GM21786 (cell line): ENCODE data around the gene ARSG.

Source experiments
- ATAC-seq: cut with Tn5 transposase; IDR thresholded peaks from one replicate; pipeline ENCODE4 v1.9.1; 2021; ENCODE audit not compliant: unreplicated experiment

The ARSG gene

DNA sequence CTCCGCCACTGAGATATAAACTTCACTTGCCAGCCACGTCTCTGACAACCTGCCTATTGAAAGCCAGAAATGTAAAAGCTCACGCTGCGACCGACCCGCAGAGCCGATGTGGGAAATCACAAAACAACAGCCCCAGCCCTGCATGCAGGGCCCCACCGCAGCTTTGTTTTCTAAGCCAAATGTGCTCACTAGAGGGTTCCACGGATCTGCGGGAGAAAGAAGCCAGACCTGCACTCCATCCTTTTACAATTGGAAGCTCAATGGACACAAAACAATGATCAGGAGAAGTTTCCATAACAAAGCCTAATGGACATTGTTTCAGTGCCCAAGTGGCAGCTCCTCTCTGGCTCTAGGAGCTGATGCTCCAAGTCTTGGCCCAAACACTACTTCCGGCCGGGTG lies 132.9 kb downstream of the ARSG start:
- no peak for ATAC-seq

DNA sequence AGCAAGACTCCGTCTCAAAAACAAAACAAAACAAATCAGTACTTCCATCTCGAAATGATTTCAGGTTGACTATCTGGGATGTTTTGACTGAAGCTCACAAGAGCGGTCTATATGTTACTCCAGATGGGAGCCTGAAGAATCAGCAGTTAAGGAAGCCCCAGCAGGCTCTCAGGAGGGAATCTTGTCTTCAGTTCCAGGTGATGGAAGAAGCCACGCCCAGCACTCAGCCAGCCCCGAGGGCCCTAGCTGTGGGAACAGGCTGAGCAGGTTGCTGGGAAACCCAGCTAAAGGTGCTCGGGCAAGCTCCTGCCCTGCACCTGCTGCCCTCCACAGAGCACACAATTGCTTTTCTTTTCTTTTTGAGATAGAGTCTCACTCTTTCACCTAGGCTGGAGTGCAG lies 133.6 kb downstream of the ARSG start:
- ATAC-seq = no peak

DNA sequence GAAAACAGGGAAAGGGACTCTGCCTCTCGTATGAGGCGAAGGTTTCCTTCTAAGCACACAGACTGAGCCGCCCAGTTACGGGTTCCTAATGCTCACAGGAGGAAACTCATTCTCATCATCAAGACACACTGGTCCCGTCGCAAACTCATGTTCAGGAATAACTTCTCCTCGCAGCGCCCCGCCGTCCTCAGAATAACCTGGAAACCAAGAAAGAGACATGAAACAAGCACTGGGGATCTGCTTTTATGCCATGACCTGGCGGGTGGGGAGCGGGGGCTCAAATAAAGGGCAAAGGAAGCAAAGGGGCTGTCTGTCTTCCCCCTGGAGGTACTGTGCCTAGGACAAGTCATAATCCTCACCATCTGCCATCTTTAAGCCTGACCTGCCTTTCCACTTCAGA lies 134.7 kb downstream of the ARSG start:
- no peak for ATAC-seq

DNA sequence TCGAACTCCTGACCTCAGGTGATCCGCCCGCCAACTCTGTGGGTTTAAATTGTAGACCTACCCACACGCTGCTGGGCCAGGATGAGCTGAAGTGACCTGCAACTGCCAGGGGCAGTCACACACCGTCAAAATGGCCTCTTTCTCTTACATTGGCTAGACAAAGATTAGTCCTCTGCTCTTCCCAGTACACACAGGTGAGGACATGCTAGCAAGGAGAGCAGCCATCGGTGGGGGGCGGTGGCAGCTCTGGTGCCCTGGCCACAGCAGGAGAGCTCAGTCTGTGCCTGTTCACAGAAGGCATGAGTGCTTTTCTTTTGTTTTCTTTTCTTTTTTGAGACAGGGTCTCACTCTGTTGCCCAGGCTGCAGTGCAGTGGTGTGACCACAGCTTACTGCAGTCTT lies 136.3 kb downstream of the ARSG start:
- ATAC-seq = no peak

DNA sequence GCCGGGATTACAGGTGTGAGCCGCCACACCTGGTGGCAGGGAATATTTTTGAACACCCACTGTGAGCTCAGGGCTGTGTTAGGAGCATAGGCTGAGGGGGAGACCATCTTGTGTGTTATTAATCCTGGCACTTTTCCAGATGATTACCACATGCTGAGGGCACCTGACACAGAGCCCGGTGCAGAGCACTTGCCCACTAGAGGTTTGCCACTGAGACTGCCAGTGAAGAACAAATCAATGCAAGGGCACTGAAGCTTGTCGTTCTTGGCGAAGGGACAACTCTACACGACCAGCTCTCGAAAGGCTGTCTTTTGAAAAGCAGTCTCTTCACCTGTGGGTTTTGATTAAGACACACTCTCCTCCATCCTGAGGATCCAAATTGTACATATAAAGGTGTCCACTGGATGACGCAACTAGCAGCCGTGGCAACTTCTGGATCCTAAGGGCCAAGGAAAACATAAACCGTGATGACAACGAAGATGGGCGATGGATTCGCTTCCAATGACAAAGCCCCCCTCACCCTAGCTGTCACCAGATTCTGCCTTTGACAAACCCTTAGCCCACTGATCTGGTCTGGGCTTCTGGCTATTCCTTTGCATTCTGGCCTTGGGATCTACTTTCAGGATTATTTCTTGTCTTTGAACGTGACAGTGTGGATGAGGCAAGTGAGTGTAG lies 137.3 kb downstream of the ARSG start:
- no peak for ATAC-seq

DNA sequence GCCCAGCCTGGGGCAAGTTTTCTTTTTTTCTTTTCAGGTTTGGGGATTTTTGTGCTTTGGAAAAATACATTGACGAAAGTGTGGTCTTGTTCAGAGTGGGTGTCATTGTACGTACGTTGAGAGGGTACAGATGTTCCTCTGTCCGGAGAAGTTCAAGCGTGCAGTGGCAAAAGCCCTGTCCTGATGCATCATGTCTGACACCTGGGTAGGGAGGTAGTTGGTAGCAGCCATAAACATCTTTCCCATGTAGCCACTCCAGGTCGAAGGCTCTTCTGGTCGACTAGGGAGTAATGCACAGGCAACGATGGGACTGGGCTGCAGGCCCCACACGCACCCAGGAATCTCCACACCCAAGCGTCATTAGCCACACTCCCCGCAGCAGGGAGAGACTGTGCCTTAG lies 138.6 kb downstream of the ARSG start:
- ATAC-seq = no peak

DNA sequence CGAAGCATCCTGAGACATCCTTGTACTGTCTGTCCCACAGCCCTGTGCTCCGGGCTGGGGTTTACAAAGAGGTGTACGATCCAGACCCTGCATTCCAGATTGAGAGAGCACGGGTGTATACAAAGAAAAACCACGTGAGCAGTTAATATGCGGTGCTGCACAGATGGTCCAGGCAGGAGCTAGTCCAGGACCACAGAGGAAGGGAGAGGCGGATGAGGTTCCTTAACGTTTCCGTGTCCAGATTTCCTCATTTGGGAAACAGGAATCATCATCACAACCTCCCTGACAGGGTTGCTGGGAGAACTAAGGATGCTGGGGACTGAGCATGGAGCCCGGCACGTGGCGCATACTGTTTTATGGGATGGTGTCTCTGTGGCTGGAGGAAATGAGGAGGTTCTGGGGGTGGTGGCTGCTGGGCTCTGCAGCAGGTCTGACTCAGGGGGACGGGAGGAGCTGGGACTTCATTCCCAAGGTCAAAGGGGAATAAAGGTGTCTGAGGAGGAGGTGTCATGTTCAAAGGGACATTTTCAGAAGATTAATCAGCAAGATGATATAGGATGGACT lies 139.8 kb downstream of the ARSG start:
- ATAC-seq = no peak

DNA sequence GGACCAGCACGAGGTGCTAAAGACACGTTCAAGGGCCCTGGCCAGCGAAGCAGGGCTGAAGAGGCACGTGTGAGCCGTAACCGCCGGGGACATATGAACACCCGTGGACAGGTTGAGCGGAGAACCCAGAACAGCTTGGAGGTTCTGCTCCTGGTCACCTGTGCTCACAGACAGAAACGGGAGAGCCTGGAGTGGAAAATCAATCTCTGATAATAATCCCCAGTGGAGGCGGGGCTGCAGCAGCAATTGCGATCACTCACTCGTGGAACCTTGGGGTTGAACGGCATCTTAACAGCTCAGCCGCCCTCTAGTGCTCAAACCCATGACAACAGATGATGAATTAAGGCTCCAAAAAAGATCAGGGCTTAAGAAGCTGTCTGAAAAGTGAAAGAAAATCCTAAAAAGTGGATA lies 140.4 kb downstream of the ARSG start:
- no peak for ATAC-seq

DNA sequence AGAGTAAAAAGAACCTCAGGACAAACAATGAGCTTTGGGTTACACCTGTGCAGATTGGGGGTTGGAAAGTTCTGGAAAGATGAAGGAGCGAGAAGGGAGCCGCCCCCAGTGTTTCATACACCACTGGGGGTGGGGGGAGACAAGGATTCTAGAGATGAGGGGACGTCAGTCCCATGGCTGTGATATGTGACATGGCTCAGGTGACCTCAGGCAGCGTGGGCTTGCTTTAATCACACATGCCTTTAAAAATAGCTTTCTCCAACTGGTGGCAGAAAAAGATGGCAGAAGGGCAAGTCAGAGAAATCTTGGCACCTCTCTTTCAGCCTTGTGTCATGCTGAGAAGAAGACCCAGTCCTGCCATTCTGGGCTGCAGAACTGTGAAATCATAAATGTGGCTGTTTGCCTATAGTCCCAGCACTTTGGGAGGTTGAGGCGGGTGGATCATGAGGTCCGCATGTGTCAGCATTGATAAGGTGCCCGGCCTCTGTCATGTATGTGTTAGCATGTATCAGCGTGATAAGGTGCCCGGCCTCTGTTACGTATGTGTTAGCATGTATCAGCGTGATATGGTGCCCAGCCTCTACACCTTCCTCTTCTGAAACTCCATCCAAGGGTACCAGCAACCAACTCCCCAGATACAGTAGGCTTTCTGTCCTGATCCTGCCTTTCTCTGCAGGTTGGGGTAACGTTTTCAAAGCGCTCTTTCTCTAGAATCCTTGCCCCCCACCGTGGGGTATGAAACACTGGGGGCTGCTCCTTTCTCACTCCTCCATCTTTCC lies 141.0 kb downstream of the ARSG start:
- ATAC-seq = no peak

DNA sequence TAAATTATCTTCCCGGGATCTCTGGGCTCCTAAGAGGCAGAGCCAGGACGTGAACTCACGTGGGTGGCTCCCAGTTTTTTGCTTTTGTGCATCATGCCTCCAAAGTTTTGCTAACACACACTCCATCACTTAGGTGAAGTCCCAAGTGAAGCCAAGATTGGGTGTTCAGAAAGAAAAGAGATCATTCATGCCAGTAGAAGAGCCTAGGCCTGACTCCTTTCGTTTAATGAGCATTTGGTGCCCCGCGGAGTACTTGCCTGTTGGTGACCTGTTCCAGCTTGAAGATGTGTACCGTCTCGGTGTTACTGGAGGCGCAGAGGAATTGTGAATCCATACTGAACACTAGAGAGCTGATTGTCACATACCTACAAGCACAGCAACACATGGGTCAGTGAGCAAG lies 141.9 kb downstream of the ARSG start:
- no peak for ATAC-seq

DNA sequence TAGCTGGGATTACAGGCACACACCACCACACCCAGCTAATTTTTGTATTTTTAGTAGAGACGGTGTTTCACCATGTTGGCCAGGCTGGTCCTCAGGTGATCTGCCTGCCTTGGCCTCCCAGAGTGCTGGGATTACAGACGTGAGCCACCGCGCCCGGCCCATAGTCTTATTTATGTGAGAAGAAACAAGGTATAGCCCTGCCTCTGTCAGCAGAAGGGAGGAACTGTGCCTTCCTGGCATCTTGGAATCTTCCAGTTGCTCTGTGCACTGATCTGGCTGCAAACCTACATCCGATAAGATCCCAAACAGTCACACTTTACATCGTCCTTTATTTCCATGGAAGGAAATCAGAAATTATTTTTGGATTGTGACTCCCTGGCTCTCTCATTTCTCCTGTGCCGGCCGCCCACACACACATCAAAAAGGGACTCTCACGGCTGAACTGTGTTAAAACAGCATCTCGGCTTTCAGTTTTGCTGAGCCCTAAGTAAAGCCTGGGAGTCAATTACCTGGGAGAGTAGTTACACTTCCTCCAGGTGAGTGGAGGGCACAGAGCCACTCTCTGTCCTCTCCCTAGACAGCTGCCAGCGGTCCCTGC lies 142.7 kb downstream of the ARSG start:
- ATAC-seq = no peak

DNA sequence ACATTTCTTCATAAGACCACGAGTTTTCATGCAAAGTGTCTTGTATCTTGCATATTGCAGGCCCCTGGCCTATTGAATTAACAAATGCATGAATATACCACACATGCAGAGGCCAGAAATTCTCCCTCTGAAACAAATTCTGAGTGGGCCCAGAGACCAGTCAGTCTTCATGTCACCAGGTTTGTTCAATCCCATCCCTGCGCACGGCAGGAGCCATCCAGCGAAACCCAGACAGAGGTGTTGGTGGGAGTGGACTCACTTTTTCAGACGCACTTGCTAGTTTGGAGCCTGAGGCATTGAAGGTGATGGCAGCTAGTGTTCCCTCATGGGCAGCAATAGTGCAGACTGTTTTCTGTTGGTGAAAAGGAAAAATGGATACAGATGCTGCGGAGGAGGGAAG lies 144.1 kb downstream of the ARSG start:
- ATAC-seq = no peak

DNA sequence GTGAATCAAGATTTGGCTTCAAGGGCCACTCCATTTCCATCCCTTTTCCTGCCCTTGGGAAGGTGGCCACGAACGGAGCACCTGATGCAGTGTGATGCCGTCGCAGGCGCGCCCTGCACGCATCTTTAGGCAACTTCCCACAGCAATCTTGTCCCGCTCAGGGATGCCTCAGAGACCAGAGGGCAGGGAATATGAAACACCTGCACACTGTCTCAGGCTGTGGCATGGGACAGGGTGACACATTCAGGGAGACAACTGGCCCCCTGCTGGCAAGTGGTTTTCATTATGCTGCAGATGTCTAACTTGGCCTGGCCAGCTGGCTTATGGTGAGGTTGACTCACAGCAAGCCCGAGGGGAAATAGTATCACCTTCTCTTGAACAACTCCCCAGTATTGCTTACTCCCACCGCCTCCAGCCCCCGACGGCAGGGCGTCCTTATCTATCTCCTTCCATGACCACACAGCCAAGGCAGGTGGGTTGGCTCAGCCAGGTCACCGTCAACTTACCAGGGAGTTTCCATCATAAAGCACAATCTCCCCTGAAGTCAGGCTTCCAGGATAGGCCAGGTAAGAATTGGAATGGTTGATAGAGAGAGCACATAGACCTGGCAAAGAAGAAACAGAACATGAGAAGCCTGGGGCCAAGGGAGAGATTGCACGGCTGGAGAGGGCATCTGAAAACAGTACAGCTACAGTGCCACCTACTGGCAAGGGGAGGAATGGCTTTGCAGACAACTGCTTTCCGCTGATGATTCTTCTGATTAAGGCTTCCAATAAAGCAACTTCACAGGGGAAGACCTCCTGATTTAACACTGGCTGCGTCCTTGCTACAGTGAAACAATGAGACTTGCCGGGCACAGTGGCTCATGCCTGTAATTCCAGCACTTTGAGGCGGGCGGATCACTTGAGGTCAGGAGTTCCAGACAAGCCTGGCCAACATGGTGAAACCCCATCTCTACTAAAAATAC lies 144.9 kb downstream of the ARSG start:
- peak; percentile 36 for ATAC-seq

DNA sequence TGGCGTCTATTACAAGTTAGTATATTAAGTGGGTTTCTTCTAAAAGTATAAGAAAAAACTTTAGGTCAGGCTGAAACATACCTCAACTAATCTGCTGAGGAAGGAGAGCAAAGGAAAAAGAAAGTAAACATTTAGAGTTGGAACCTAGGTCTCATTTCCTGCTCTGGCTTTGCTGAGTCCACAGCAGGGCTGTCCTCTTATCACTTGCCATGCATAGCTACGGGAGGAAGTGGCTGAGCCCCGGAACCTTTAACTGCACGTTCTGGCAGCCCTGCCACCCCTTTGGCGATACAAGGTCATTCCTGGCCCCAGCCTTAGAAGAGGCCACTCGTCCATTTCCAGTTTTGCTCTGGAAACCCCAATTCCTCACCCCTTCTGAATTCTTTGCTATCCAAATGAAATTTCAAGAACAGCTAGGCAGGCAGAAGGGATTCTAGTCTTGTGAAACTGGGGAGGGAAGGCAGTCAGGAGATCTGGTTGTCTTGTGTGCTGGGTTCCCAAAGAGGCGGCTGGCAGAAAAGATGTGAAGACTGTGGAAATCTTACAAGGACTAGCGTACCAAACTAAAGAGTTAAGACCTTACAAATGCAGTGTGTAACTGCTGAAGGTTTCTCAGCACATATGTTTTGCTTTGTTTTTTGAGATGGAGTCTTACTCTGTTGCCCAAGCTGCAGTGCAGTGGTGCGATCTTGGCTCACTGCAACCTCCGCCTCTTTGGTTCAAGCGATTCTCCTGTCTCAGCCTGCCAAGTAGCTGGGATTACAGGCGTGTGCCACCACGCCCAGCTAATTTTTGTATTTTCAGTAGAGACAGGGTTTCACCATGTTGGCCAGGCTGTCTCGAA lies 146.9 kb downstream of the ARSG start:
- ATAC-seq = peak; percentile 80

DNA sequence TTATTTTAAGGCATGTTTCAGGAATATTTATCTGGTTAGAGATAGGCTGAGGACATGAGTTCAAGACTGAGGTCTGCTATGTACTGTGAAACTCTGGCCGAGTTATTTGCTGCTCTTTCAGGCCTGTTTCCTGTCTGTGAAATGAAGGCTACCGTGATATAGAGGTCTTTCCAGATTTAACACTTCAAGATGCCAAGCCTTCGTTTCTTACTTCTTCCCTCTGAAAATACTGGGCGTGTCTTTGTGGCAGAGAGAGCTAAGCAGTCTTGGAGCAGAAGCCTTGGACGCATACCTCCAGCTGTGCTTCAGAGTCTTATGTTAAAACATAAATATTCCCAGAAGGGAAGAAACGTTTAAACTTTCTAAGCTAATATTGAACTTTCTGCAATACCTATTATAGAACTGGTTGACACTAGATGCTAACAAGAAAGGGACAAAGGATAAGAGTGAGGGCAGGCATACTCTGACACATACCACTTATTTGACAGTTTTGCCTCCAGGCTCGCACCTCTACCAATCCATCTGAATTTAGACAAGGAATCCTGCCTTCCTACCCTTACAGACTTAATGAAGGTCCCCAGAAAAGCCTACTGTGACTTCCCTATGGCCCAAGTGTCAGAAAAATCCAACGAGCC lies 148.5 kb downstream of the ARSG start:
- no peak for ATAC-seq

DNA sequence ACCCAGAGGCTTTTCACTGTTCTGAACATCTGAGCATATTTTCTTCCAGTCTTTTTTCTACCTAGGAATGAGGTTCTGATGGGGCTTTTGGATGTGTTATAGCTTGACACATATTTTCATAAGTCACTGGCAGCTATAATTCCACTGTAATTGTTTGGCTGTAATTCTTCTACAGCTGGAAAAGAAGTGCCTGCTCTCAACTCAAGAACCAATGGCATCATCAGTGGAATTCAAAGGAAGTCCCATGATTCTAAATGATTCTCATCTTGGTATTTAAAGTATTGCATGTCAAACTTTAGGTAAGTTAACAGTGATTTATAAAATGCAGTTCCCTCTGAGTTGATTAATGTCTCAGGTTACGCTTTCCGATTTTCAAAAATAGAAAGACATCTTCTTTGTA lies 149.2 kb downstream of the ARSG start:
- no peak for ATAC-seq

DNA sequence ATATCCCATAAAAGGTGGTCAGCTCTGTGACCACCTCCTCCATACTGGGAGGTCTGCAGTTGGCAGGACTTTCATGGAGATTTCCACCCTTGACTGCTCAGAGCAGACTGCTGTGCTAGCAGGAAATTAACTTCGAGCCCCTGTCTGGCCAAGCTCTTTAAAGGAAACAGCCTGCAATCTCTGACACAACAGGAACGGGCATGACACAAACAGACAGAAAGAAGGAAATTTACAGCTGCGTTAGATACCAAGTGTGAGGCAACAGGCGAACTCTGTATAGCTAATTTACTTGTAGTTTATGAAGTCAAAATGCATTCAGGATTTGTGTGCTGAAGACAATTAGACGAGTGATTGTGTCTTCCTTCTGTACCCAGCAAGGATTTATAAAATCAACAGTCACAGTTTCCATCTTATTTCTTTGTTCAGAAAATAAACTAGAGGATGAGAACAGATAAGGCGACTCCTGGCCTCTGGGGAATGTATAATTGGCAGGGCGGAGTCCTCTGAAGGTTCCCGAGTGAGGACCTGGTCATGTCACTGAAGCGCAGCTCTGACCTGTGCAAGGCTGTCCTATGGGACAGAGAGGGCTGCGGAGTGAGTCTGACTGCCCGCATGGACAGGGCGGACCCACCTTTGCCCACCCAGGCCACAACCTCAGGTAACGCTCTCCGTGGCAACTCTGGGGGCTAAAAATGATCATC lies 149.9 kb downstream of the ARSG start:
- ATAC-seq = no peak

DNA sequence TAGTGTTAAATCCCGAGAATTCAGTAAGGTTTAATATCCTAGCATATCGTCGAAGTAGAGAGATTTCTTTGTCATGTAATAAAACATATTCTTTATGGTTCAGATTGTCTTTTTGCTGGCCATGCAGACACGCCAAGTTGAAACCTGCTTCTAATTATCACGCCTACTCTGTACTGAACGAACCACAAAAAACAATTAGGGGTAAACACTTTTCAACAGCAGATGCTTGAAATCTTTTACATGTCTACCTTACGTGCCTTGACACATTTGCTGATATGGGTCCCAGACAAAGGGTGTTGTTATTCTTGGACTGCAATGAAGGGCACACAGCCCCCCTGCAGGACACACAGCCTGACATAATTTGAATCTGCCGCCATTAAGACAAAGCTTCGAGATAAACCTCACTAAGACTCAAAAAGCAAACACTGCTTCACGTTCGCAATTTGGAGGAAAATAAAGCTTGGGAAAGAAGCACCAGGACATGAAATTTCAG lies 152.7 kb downstream of the ARSG start:
- ATAC-seq = no peak

DNA sequence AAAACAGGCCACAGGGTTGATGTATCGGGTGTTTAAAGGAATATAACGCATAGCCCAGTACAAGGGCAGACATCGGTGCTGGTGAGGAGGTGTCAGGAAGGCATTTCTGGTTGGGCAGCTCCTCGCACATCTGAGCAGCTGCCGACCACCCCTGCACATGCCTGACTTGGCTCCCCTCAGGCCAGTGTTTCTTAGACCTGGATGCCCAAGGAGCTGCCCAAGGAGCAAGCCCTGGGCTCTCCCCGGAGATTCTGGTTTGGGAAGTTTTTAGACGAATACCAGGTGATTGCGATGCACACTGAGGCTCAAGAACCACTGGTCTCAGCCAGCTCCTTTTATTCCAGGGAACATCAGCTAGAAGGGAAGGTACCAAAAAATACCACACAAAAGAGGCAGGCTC lies 154.4 kb downstream of the ARSG start:
- ATAC-seq = no peak
